Activated naive CD4-positive, alpha-beta T cell treated with anti-CD3 and anti-CD28 coated beads for 36 hours (primary cell): ENCODE results near the gene GGA1. TPM values are rescaled to one million over a fixed set of nuclear protein-coding genes. Genes with fewer than 3 reads are reported as not detected.
"Not testable (repeated sequence)": the region's sequence is repeated elsewhere in the genome, so short reads cannot be mapped to it uniquely, and the experiment has no call there.

Source experiments
- CTCF ChIA-PET: fragments of 350-600 bp; sonication (Branson Sonifier 250); formaldehyde crosslinking; loops from one replicate; lab custom pipeline; 2021; ENCODE audit warnings: antibody characterized with exemption; lab: Charles Lee
- DNase-seq: peaks from one replicate; pipeline ENCODE4 v3.0.0-alpha.2; 2020
- H3K27ac Mint-ChIP-seq: one replicate; pipeline ENCODE4 v1.8.0; 2021; ENCODE audit warnings: mild to moderate bottlenecking, mixed read lengths
- H3K27me3 Mint-ChIP-seq: one replicate; pipeline ENCODE4 v1.8.0; 2021; ENCODE audit warnings: low read depth, mixed read lengths
- H3K36me3 Mint-ChIP-seq: one replicate; pipeline ENCODE4 v1.8.0; 2021; ENCODE audit warnings: low read depth, mixed read lengths
- H3K4me1 Mint-ChIP-seq: one replicate; pipeline ENCODE4 v1.8.0; 2021; ENCODE audit warnings: low read depth, mixed read lengths
- H3K4me3 Mint-ChIP-seq: one replicate; pipeline ENCODE4 v1.8.0; 2021; ENCODE audit warnings: mild to moderate bottlenecking, moderate library complexity, mixed read lengths
- H3K9me3 Mint-ChIP-seq: one replicate; pipeline ENCODE4 v1.8.0; 2021; ENCODE audit warnings: mixed read lengths
- intact Hi-C: fragments of 100-400 bp; cut with micrococcal nuclease; formaldehyde crosslinking; loops from one replicate; pipeline ENCODE4 v1.15.1; 2023
- total RNA-seq, 2 experiments: library from RNA; stranded (reverse); gene quantifications; one replicate each; pipeline ENCODE4 v1.2.3, GENCODE V29; 2021

Gene GGA1
- total RNA-seq, 2 experiments from 2014 or later: 46.1 to 49.1 TPM

DNA sequence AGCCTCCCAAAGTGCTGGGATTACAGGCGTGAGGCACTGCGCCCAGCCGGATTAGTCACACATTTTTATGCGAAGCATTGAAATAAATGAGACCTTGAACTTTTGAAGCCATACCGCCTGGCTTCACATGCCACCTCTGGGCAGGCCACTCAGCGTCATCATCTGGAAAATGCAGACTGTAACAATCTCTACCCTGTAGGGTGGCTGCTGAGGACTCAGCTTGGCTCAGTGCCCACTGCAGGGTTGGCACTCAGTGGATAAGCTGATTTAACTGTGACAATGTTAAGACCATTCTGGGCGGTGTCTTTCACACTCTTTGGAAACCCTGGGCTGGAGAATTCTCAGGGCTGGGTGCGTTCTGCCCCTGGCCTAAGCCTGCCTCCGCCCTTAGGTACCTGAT lies 39.3 kb downstream of the GGA1 start:
- H3K27ac Mint-ChIP-seq: no peak overlapping the region
- no peak for DNase-seq
- peaks cover 24% of the 10 kb centered on the region for H3K36me3 Mint-ChIP-seq
- H3K9me3 Mint-ChIP-seq: no peaks in the 10 kb centered on the region
- H3K4me1 Mint-ChIP-seq: peaks cover 12% of the 10 kb centered on the region
- CTCF ChIA-PET: no interaction called here
- no peak overlapping the region for H3K4me3 Mint-ChIP-seq
- H3K27me3 Mint-ChIP-seq: no peaks in the 10 kb centered on the region
- intact Hi-C loops: no loop called here

GRCh38 chr22:37650463-37651136 lies 42.0 kb downstream of the GGA1 start:
- intact Hi-C loops: no loop called here
- H3K9me3 Mint-ChIP-seq: no peaks in the 10 kb centered on the region
- H3K27ac Mint-ChIP-seq: no peak overlapping the region
- H3K4me1 Mint-ChIP-seq: no peaks in the 10 kb centered on the region
- CTCF ChIA-PET: interaction anchor here (0.6 to 2.6 kb wide), 2 partner anchors 9 to 198 kb away, joined by 3 to 13 read pairs; no protein-coding TSS in a partner anchor
- H3K27me3 Mint-ChIP-seq: no peaks in the 10 kb centered on the region
- no peak for DNase-seq
- peaks cover 20% of the 10 kb centered on the region for H3K36me3 Mint-ChIP-seq
- H3K4me3 Mint-ChIP-seq: no peak overlapping the region

DNA sequence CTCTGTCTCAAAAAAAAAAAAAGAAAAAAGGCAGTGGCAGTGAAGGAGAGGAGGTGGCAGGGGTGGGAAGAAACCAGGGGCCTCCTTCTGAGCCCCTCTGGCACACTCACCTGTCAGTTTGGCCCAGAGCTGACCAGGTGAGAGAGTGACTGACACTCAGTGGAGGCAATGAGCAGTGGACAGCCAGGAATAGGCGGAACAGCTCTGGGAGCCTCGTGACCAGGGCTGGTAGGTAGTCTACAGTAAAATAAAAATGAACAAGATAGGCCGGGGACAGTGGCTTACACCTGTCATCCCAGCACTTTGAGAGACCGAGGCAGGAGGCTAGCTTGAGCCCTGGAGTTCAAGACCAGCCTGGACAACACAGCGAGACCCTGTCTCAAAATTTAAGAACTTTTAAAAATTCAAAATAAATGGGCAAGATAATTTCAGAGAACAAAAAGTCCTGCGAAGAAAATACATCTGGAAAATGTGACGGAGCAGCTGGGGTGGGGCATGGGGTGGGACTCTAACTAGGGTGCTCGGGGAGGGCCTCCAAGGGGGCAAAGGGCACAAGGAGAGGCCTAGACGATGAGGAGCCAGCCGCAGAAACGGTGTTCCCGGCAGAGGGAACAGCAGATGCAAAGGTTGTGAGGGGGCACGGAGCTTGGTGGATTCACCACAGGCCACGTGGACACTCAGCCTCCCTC lies 46.1 kb downstream of the GGA1 start:
- CTCF ChIA-PET: interaction anchor here (11.2 kb wide), 1 partner anchor 12 kb away, joined by 101 read pairs; no protein-coding TSS in a partner anchor
- intact Hi-C loops: no loop called here
- peak overlapping the region; percentile 30 for H3K27ac Mint-ChIP-seq
- no peak overlapping the region for H3K4me3 Mint-ChIP-seq
- no peak for DNase-seq
- H3K4me1 Mint-ChIP-seq: peaks cover 16% of the 10 kb centered on the region
- H3K27me3 Mint-ChIP-seq: no peaks in the 10 kb centered on the region
- H3K9me3 Mint-ChIP-seq: no peaks in the 10 kb centered on the region
- H3K36me3 Mint-ChIP-seq: peaks cover 17% of the 10 kb centered on the region

- Mint-ChIP-seq H3K4me3 (no peak overlapping the region), H3K27ac (no peak overlapping the region), H3K36me3 (peaks cover 15% of the 10 kb centered on the region)
Observed at GRCh38 chr22:37655252-37655563, 46.6 kb downstream of the GGA1 start.

GRCh38 chr22:37656583-37656982 lies 47.9 kb downstream of the GGA1 start:
- H3K9me3 Mint-ChIP-seq, H3K27me3 Mint-ChIP-seq, DNase-seq, H3K4me3 Mint-ChIP-seq, intact Hi-C loops, H3K36me3 Mint-ChIP-seq: not testable (repeated sequence)
- CTCF ChIA-PET: interaction anchor here (0.6 to 11.2 kb wide), 3 partner anchors 13 to 114 kb away, joined by 3 to 101 read pairs (median 4); no protein-coding TSS in a partner anchor
- peaks cover 34% of the 10 kb centered on the region for H3K4me1 Mint-ChIP-seq
- peak overlapping the region; percentile 72 for H3K27ac Mint-ChIP-seq

More at GRCh38 chr22:37655252-37655563, 46.6 kb downstream of the GGA1 start:
- intact Hi-C loops: no loop called here
- CTCF ChIA-PET: interaction anchor here (11.2 kb wide), 1 partner anchor 12 kb away, joined by 101 read pairs; no protein-coding TSS in a partner anchor
- no peaks in the 10 kb centered on the region for H3K9me3 Mint-ChIP-seq
- H3K27me3 Mint-ChIP-seq: no peaks in the 10 kb centered on the region
- DNase-seq: no peak
- peaks cover 21% of the 10 kb centered on the region for H3K4me1 Mint-ChIP-seq

DNA sequence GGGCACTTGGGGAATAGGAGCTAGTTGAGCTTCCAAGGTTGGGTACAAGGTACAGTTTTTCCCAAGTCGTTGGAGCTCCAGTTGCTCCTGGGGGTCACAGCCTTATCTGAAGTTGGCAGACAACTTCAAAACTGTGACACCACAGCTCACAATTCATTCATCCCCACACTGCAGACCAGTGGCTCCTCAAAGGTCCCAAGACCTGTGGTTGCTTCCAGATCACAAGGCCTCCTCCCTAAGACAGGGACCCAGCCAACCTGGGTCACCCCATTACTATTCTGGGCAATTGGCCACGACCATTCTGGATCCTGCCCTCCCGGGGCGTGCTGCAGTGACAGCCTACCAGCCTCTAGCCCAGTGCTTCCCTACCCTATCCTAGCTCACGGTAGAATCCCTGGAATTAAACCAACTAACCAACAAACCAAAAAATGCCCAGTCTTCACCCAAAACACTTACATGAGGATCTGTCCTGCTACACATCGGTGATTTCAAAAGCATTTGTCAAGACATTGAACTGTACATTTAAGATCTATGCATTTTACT lies 49.0 kb downstream of the GGA1 start:
- Mint-ChIP-seq H3K27ac (peak overlapping the region; percentile 83), H3K4me1 (peaks cover 39% of the 10 kb centered on the region), H3K27me3 (no peaks in the 10 kb centered on the region), H3K9me3 (no peaks in the 10 kb centered on the region), H3K36me3 (peaks cover 9% of the 10 kb centered on the region), H3K4me3 (peak overlapping the region; percentile 92)
- CTCF ChIA-PET: interaction anchor here (0.7 to 11.2 kb wide), 10 partner anchors 13 to 38 kb away, joined by 3 to 101 read pairs (median 4); no protein-coding TSS in a partner anchor
- intact Hi-C loops: loop anchor here (1.0 kb wide), 4 partner anchors 14 to 187 kb away; partner anchors contain the start of genes ANKRD54 and GGA1
- no peak for DNase-seq

- H3K27me3 Mint-ChIP-seq: no peaks in the 10 kb centered on the region
- DNase-seq: peak; percentile 98
- intact Hi-C loops: loop anchor here (1.0 kb wide), 4 partner anchors 15 to 186 kb away; partner anchors contain the start of genes ANKRD54 and GGA1
- peak within 1 kb of the TSS; percentile 83 for H3K27ac Mint-ChIP-seq
- peaks cover 39% of the 10 kb centered on the region for H3K4me1 Mint-ChIP-seq
- no peaks in the 10 kb centered on the region for H3K9me3 Mint-ChIP-seq
- CTCF ChIA-PET: interaction anchor here (0.7 to 11.2 kb wide), 12 partner anchors 13 to 62 kb away, joined by 3 to 101 read pairs (median 5); partner anchors contain the start of gene LGALS1
- H3K4me3 Mint-ChIP-seq: peak within 1 kb of the TSS; percentile 92
- peaks cover 2% of the 10 kb centered on the region for H3K36me3 Mint-ChIP-seq
Observed at GRCh38 chr22:37658133-37659065, 49.8 kb downstream of the GGA1 start, which contains the start of gene PDXP. Gene PDXP, plus strand, starts transcription at chr22:37658723. Its CDS starts 60 bp downstream, at chr22:37658783.

DNA sequence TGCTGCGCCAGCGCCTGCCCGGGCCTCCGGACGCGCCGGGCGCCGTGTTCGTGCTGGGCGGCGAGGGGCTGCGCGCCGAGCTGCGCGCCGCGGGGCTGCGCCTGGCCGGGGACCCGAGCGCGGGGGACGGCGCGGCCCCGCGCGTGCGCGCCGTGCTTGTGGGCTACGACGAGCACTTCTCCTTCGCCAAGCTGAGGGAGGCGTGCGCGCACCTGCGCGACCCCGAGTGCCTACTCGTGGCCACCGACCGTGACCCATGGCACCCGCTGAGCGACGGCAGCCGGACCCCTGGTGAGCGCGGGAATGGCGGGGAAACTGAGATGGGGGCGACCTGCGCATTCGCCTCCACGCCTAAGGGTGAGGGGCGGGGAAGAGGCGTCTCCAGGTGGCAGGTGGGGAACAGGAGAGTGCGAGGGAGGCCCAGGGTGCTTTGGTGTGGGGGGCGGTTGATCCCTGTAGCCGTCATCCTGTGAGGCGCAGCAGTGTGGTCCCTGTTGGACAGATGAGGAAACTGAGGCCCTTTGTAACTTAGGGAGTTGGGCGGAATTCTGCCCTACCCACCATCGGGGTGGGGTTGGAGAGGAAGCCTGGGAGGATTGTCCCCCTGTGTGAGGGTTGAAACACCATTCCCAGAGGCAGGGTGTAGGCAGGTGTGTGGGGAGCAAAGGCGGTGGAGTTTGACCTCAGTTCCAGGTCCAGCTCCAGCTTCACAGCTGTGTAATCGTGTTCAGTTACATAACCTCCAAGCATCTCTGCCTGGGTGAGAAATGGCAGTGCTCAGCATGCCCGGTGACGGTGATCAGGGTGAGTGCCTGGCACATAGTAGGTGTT lies 50.6 kb downstream of the GGA1 start:
- Mint-ChIP-seq H3K27me3 (no peaks in the 10 kb centered on the region), H3K4me3 (peak overlapping the region; percentile 84), H3K4me1 (peaks cover 39% of the 10 kb centered on the region), H3K36me3 (peaks cover 1% of the 10 kb centered on the region), H3K27ac (peak overlapping the region; percentile 13), H3K9me3 (no peaks in the 10 kb centered on the region)
- CTCF ChIA-PET: interaction anchor here (0.6 to 11.2 kb wide), 12 partner anchors 12 to 63 kb away, joined by 3 to 101 read pairs (median 4); partner anchors contain the start of genes LGALS1 and SH3BP1
- no peak for DNase-seq
- intact Hi-C loops: no loop called here

- peak overlapping the region; percentile 84 for H3K4me3 Mint-ChIP-seq
- H3K9me3 Mint-ChIP-seq: no peaks in the 10 kb centered on the region
- H3K4me1 Mint-ChIP-seq: peaks cover 39% of the 10 kb centered on the region
- H3K36me3 Mint-ChIP-seq: peaks cover 1% of the 10 kb centered on the region
- no peak for DNase-seq
- CTCF ChIA-PET: interaction anchor here (0.5 to 11.2 kb wide), 7 partner anchors 11 to 85 kb away, joined by 3 to 101 read pairs (median 3); partner anchors contain the start of gene SH3BP1
- peak overlapping the region; percentile 13 for H3K27ac Mint-ChIP-seq
- H3K27me3 Mint-ChIP-seq: no peaks in the 10 kb centered on the region
- intact Hi-C loops: no loop called here
Observed at GRCh38 chr22:37659897-37660708, 51.5 kb downstream of the GGA1 start.

DNA sequence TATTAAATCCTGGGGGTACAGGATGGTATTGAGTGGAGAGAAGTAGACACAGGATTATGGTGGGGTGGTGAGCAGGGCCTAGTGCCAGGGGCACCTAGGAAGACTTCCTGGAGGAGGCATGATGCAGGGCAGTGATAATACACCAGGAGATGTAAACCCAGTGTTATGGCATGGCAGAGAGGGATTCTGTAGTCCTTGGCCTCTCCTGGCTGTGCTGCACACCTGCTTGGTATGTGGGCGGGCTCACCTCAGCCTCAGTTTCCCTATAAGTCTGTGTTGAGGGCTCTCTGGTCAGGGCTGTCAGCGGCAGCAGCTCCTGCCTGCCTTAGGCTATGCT lies 52.0 kb downstream of the GGA1 start:
- H3K4me1 Mint-ChIP-seq: peaks cover 39% of the 10 kb centered on the region
- CTCF ChIA-PET: interaction anchor here (0.5 to 11.2 kb wide), 4 partner anchors 18 to 86 kb away, joined by 3 to 101 read pairs (median 20); no protein-coding TSS in a partner anchor
- H3K4me3 Mint-ChIP-seq: peak overlapping the region; percentile 84
- DNase-seq: no peak
- H3K36me3 Mint-ChIP-seq: peaks cover 4% of the 10 kb centered on the region
- H3K27me3 Mint-ChIP-seq: no peaks in the 10 kb centered on the region
- intact Hi-C loops: loop anchor here (1.0 kb wide), 1 partner anchor 21 kb away; no protein-coding TSS in a partner anchor
- H3K27ac Mint-ChIP-seq: no peak overlapping the region
- H3K9me3 Mint-ChIP-seq: no peaks in the 10 kb centered on the region
